Head of caudate nucleus (tissue), 42 donors: ENCODE measurements around the gene FKBP9.
"Not testable (repeated sequence)": the region's sequence is repeated elsewhere in the genome, so short reads cannot be mapped to it uniquely, and the experiment has no call there.

Source experiments
- DNase-seq, 42 donors: peaks; one replicate each; pipeline versions ENCODE4 v3.0.0 to v3.0.0-alpha.2; 2020 to 2021; ENCODE audit warnings: mixed read lengths in 7 of 42
- intact Hi-C: fragments of 100-400 bp; cut with DNase I; formaldehyde crosslinking; loops from one replicate; pipeline ENCODE4 v1.15.0; 2022

FKBP9 gene, protein sequence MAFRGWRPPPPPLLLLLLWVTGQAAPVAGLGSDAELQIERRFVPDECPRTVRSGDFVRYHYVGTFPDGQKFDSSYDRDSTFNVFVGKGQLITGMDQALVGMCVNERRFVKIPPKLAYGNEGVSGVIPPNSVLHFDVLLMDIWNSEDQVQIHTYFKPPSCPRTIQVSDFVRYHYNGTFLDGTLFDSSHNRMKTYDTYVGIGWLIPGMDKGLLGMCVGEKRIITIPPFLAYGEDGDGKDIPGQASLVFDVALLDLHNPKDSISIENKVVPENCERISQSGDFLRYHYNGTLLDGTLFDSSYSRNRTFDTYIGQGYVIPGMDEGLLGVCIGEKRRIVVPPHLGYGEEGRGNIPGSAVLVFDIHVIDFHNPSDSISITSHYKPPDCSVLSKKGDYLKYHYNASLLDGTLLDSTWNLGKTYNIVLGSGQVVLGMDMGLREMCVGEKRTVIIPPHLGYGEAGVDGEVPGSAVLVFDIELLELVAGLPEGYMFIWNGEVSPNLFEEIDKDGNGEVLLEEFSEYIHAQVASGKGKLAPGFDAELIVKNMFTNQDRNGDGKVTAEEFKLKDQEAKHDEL

DNA sequence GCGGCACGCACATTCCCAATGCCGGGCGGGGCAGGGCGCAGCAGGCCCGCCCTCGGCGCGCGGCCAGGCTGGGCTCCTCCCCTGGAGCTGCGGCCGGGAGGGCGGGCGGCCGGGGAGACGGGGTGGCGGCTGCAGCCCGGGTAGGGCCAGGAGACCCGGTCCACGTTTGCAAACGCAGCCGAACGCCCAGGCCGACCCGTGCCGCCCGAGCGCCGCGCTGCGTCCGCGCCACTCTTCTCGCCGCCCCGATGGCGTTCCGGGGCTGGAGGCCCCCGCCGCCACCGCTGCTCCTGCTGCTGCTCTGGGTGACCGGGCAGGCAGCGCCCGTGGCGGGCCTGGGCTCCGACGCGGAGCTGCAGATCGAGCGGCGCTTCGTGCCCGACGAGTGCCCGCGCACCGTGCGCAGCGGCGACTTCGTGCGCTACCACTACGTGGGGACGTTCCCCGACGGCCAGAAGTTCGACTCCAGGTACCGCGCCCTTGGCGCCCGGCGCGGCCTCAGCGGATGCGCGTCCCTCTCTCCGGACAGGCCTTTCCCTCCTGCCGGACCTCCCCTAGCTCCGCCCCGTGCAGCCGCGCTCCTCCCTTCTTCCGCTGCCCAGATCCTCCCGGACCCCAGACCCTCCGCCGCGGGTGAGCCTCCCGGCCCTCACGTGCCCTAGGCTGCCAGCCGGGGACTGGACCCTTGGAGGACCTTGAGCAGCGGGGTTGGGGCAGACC is at the start of gene FKBP9:
Gene FKBP9, plus strand, starts transcription at position 115 of the 720 bp plus-strand sequence. Its CDS starts 134 bp downstream, at position 249.
- peak in 41 of 42 donors; percentile 46 to 89 (median 77) for DNase-seq
- intact Hi-C loops: no loop called here

DNA sequence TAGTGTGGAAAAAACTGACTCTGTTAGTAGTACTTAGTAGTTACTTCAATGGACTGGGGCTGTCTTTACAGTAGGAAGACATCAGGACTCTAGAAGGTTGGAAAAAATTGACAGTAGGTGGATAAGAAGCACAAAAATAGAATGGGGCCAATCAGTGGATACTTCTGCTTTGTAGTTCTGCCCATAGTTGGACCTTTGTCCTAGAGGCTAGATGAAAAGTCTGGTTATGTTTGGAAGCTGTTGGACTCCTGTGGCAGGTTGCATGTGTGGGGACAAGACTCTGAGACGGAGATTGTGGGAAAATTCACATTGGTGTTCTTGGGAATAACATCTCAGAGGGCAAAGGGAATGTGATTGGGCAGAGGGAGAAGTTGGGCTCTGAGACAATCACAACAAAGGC is 47.0 kb upstream of the FKBP9 start:
- no peak for DNase-seq
- intact Hi-C loops: no loop called here

DNA sequence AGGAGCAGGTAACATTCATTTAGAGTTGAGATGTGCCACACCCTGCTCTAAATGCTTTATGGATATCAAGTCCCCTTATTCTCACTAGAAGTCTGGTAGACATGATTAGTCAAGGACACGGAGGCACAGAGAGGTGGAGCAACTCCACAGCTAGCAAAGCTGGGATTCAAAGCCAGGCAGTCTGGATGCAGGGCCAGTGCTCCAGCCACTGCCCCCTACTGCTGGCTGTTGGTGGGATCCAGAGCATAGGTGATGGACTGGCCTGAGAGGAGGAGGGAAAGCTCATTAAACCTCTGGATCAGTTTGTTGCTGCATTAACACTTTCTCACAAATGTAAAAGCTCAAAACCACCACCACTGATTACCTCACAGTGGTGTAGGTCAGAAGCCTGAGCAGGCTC is 43.1 kb upstream of the FKBP9 start:
- no peak for DNase-seq
- intact Hi-C loops: no loop called here

DNA sequence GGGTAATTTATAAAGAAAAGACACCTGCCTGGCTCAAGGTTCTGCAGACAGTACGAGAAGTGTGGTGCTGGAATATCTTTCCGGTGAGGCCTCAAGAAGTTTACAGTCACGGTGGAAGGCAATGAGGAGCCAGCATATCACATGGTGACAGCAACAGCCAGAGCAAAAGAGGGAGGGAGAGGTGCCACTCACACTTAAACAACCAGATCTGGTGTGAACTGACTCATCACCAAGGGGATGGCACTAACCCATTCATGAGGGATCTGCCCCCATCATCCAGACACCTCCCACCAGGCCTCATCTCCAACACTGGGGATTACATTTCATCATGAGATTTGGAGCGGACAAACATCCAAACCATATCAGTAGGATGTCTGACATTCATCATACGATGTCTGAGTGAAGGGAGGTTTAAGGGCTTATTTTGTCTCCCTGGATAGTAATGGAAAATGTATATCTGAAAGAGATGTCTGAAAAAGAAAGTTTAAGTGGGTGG is 42.2 kb upstream of the FKBP9 start:
- no peak for DNase-seq
- intact Hi-C loops: no loop called here

DNA sequence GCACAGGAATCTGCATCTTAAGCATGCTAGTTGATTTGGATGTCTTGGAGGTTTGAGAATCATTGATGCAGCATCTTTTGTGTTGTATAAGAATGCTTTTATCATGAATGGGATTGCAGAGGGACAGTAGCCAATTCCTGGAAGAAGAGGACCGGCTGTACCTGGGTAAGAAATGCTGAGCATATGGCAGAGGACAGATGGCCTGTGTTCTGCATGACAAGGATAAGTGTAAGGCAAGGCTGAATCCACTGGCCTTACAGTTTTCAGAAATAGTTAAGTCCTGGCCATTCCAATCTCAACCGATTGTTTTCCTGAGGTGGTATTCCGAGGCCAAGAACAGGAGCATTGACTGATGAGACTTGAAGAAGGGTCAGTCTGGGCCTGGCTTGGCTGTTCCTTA is 41.2 kb upstream of the FKBP9 start:
- intact Hi-C loops: no loop called here
- no peak for DNase-seq

DNA sequence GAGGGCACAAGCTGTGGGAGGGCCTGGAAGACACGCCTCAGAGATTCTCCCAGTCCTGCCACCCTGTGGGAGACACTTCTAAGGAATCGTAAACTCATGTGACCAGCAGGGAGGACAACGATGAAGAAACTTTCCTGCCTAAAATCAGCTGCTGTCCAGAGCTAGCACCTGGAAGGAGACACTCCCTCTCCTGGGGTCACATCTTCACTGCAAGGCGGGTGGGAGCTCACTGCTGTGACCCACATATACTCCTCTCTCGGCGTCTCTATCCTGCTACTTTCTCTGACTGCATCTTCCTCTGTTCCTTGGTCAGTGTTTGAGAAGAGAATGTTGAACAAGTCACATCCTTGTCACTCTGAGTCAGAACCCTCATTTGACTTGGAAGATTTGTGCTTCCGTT is 40.2 kb upstream of the FKBP9 start:
- intact Hi-C loops, DNase-seq: not testable (repeated sequence)

DNA sequence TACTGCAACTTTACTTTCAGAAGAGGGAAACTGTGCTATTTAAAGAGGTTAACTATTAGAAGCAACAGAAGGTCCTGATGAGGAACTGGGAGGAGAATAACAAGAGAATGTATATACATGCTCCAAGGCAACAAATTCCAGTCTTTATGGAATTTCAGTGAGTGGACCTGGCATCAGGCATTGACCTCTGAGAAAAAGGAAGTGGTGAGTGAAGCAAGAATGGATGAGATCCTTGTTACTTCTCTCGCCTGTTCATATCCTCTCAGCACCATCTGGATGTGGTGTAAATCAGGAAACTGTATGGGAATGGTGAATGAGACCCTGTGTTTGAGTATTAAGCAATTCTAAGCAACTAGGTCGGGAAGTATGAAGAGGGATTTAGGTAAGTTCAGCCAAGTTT is 35.3 kb upstream of the FKBP9 start:
- DNase-seq: no peak
- intact Hi-C loops: no loop called here

DNA sequence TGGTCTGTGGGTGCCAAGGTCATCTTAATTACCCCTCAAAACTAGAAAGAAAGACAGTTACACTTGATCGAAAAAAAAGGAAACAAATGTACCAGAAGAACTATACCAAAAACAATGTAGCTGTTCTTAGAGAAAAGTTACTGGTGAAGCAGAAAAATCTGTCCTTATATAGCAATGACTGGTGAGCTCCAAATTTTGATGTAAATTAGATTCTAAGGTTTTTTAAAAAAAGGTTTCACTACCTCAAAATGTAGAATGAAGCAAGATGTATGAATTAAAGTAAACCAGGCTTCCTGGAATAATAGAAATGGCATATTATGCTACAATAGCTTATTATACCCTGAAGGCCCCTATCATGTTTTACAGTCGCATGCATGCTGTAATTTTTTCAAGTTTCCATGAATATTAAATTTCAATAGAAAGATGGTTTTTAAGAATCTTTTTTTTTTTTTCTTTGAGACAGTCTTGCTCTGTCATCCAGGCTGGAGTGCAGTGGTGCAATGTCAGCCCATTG is 28.4 kb upstream of the FKBP9 start:
- intact Hi-C loops: no loop called here
- no peak for DNase-seq

DNA sequence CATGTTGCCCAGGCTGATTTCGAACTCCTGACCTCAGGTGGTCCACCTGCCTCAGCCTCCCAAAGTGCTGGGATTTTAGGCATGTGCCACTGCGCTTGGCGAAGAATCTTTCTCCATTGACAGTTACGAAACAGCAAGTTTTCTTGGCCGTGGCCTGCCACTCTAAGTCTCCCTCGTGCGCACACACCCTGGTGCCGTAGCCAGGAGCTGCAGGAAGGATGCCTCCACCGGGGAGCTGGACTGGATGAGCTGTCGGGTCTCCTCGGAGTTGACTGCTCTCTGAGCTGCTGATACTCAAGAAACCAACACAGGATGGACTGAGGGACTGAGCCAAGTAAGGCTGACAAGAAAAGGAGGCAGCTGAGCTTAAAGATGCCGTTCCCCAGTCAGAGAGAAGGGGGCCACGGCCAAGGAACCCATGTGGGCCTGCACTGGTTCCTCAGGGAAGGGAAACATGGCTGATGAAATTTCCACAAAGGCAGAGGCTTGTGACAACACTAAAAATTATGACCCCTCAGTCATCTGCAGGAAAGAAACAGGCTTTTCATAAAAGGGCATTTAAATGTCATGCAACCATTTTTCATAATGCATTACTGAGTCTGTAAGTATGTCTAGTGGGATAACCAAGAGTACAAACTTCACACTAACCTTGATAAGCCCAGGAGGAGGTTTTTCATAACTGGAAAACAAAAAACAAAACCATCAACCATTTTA is 27.7 kb upstream of the FKBP9 start:
- intact Hi-C loops: no loop called here
- DNase-seq: no peak

DNA sequence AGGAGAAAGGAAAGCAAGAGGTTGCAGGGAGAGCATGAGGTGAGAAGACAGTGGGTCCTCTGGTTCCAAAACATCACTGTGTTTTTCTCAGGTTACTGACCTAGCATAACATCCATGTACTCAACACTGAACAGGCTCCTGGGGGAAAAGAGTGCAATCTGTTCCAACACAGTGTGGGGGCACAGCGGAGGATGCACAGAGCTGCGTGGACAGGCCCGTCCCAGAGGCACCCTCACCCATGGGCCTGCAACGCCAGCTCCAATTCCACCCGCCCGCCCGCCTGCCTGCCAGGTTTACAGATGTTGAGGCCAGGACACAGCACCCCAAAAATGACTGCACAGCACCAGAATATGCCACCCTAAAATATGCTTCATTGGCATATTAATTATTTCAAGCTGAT is 26.9 kb upstream of the FKBP9 start:
- intact Hi-C loops: no loop called here
- DNase-seq: peak in 3 of 42 donors; percentile 13 to 38 (median 24)

DNA sequence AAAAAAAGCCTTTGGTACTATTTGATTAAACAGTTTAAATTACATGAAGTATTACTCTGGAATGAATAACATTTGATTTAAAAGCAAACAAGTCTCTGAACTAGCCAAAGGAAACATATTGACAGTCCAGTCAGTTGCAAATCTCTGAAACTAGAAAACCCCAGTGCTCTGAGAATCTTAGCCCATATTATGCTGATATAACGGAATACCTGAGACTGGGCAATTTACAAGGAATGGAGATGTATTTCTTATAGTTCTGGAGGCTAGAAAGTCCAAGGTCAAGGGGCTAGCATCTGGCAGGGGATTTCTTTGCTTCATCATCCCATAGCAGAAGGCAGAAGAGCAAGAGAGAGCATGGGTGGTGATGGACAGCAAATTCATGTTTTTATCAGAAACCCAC is 21.7 kb upstream of the FKBP9 start:
- intact Hi-C loops: no loop called here
- DNase-seq: no peak

DNA sequence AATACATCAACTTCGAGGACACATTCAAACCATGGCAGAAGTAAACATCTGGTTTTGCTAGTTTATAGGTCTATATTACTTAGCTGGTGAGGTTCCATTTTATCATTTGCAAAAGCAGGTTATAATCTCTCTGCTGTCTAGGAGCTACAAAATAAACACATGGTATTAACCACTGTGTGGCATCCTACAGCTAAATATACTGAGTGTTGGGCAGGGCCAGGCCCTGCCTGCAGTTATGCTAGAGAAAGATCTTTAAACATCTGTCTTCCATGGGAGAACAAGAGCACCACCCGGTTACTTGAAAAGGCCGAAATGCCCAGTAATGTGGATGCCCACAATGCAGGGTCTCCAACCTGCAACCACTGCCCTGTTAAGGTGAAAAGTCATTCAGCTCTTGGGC is 20.6 kb upstream of the FKBP9 start:
- DNase-seq: no peak
- intact Hi-C loops: no loop called here

DNA sequence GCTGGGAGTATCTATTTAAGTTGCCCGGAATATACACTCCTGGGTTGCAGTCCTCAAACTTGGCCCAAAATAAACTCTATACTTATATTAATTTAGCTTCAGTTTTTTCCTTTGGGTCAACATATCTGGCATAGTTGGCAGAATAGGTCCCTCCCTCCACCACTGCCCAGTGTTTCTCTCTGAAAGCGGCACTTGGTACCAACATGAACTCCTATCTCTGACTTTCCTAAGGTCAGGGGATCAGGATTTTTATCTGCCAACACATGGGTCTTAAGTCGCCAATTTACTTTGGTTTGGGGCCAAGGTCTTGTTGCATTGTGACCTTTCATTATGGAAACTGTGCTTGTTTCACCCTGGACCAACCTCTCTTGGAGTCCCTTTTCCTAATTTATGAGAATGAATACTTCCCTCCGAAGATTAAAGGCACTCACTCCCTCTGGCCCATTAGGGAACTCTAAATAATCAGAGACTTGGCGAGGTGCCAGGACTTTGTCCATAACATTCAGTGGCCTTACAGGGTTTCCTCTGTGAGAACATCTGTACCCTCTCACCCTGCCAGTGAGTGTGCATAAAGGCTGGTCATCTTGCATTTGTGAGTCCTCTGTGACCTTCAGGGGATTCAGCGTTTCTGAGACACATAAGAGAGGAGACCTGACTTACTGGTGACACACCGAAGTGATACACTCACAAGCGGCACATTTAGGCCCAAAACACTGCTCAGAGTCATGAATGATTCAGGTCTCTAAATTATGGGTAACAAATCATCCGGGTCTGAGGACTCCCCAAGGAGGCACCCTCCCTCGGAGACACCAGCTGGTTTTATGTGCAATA is 19.7 kb upstream of the FKBP9 start:
- DNase-seq: peak in 18 of 42 donors; percentile 16 to 79 (median 34)
- intact Hi-C loops: no loop called here

DNA sequence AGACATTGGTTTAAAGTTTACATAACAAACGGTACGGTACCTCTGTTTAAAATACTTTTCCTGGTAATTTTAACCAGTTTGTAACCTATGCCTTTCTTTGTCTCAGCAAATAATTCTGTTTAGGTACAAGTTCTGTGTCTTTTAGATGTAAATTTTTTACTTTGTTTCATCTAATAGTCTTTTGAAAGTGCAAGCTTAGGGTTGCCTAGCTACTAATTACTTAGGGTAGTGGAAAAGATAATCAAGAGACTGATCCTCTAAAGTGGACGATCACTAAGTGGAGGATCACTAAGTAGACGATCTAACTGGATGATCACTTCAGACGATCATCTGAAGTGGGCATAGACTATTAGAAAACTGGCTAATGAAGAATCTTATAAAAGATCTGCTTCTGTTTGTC is 16.1 kb upstream of the FKBP9 start:
- DNase-seq: no peak
- intact Hi-C loops: loop anchor here (5.0 kb wide), 2 partner anchors 49 to 121 kb away; partner anchors contain the start of genes KBTBD2 and NT5C3A

DNA sequence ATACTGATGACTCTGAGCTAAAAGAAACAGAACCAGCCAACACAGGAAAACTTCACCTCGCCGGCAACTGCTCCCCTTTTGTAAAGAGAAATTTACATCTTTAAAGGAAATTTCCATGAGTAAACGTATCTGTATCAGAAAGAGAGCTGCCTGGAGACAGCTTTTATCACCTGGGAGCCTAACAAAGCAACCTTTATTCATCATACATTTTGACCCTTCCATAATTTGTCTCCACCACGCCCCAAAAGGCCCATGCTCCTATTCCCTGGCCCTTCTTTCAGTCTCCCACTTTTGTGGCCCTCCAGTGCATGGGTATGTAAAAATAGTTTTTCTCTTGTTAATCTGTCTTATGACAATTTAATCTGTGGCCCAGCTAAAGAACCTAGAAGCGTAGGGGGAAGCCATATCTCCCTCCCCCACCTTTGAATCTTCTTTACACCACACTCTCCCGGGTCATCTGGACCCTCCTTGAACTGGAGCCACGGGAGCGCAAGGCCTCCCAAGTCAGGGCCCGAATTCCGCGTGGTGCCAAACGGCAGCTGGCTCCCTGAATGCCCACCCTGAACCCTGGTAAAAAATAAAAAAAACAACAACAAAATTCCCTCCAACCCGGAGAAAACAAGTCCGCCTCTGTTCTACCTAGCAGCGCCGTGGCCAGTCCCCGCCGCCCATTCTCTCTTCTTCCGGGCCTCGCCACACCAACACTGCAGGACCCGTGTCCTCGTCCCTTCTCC is 15.4 kb upstream of the FKBP9 start:
- intact Hi-C loops: loop anchor here (5.0 kb wide), 2 partner anchors 50 to 120 kb away; partner anchors contain the start of genes KBTBD2 and NT5C3A
- DNase-seq: peak in 9 of 42 donors; percentile 7 to 33 (median 18)

DNA sequence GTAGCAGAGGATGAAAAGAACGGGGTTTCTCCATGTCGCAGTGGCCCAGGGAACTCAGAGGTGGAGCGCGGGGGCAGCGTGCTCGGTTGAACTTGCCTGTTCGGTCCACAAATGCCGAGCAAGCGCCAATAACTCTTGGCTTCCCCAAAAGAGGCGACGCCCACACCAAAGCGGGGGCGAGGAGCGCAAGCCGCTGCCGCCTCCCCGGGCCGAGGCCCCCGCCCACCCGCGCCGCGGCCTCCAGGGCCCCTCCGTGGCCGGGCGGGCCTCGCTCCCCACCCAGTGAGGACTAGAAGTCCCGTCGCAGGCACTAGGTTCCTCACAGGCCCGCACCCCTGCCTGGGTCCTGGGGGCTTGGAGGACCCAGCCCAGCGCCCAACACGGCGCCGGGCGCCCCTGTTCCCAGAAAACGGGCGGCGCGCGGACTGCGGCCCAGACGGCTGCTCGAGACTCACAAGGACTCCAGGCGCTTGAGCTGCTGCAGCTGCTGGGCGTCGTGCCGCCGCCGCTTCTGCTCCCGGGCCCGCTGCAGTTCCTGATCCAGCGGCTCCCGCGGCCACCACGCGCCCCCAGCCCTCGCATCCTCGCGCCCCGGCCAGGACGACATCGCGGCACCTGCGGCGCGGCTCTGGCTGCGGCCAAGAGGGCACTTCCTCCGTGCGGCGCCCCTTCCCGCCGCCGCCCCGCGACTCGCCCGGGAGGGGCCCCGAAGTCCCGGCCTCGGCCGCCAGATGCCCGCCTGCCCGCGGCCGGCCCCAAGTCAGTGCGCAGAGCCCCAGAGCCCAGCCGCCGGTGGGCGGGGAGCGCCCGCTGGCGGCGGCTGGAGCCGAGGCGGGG is 14.6 kb upstream of the FKBP9 start:
- DNase-seq: peak; percentile 30 to 91 (median 84)
- intact Hi-C loops: loop anchor here (5.0 kb wide), 2 partner anchors 50 to 120 kb away; partner anchors contain the start of genes KBTBD2 and NT5C3A
